NCI-H1048 (cell line): ENCODE measurements around the gene CNTROB.

Source experiments
- DNase-seq: peaks from one replicate; lab custom pipeline; 2025; lab: John Stamatoyannopoulos, UW

The CNTROB gene, protein sequence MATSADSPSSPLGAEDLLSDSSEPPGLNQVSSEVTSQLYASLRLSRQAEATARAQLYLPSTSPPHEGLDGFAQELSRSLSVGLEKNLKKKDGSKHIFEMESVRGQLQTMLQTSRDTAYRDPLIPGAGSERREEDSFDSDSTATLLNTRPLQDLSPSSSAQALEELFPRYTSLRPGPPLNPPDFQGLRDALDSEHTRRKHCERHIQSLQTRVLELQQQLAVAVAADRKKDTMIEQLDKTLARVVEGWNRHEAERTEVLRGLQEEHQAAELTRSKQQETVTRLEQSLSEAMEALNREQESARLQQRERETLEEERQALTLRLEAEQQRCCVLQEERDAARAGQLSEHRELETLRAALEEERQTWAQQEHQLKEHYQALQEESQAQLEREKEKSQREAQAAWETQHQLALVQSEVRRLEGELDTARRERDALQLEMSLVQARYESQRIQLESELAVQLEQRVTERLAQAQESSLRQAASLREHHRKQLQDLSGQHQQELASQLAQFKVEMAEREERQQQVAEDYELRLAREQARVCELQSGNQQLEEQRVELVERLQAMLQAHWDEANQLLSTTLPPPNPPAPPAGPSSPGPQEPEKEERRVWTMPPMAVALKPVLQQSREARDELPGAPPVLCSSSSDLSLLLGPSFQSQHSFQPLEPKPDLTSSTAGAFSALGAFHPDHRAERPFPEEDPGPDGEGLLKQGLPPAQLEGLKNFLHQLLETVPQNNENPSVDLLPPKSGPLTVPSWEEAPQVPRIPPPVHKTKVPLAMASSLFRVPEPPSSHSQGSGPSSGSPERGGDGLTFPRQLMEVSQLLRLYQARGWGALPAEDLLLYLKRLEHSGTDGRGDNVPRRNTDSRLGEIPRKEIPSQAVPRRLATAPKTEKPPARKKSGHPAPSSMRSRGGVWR

DNA sequence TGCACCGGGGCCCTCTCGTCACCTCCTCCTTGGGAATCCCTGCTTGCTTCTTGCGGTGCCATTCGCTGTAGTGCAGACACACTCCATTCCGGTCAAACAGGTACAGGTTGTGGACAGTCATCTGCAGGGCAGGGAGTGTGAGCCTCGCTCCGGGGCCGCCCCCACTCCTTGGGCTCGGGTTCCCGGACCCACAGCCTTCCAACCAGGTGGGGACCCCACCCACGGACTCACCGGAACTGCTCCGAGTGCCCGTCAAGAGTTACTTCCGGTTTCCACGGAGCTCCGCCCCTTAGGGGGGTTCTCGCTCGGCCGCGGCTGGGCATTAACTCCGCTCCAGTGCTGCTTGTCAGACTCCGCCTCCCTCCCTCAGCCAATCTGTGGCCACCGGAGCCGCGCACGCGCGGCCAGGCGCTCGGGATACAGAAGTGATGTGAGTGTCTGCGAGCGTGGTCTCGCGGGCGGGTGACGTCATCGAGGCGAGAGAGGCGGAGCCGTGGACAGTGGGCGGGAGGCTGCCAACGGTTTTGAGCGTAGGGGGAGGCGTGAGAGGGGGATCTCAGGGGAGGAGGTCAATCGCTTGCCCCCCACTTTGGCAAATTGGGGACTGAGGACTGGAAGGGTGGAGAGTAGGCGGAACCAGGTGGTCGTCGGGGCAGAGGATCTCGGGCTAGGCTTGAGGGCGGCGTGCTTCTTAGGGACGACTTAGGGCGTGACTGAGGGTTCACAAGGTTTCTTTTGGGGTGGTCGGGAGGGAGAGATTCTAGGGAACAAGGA is at the start of gene CNTROB, which contains the start of gene TRAPPC1:
CNTROB (plus strand) TSS at position 498 of the 774 bp plus-strand sequence. CDS start 874 bp downstream, outside the sequence.
TRAPPC1 (minus strand) TSS at position 238 of the 774 bp plus-strand sequence; CDS start at position 121, 117 bp downstream.
- DNase-seq = peak; percentile 97

GRCh38 chr17:7882629-7883028 is 49.4 kb upstream of the CNTROB start:
- no peak for DNase-seq

- no peak for DNase-seq
These were observed 48.1 kb upstream of the CNTROB start for GRCh38 chr17:7883781-7884386.

GRCh38 chr17:7884581-7885366 is 47.2 kb upstream of the CNTROB start:
- no peak for DNase-seq

- no peak for DNase-seq
These were observed 46.4 kb upstream of the CNTROB start for GRCh38 chr17:7885367-7886226.

GRCh38 chr17:7886227-7887037 is 45.6 kb upstream of the CNTROB start:
- no peak for DNase-seq

GRCh38 chr17:7887038-7887481 is 44.9 kb upstream of the CNTROB start:
- peak; percentile 65 for DNase-seq

DNA sequence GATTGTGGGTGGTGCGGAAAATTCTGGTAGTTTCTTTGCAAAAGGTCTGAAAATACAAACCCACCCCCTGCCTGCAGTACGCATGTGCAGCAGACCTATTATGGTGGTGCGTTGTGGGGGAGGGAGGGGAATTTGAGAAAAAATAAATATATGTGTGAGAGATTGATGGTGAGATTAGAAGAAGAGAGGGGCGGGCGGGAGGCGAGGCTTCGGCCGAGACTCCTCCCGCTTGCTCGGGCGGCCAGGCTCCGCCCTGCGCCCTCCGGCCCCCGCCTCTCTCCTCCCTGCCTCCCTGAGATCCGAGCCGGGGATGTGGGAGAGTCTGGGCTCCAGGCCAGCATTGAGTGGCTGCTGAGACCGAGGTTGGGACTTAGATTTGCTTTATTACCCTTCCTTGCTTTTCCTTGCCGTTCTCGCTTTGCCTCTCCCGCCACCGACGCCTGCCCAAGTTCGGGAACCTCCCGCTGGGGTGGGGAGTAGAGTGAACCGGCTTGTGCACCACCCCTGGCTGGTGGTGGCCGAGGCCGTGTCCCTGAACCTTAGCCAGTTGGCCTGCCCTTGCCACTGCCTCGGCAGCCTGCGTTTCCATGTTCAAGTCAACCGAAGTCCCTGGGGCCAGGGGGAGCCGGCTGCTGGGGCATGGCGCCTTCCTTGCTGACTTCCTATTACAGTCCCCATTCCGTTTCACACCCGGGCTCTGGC is 44.4 kb upstream of the CNTROB start:
- DNase-seq = peak; percentile 85

DNA sequence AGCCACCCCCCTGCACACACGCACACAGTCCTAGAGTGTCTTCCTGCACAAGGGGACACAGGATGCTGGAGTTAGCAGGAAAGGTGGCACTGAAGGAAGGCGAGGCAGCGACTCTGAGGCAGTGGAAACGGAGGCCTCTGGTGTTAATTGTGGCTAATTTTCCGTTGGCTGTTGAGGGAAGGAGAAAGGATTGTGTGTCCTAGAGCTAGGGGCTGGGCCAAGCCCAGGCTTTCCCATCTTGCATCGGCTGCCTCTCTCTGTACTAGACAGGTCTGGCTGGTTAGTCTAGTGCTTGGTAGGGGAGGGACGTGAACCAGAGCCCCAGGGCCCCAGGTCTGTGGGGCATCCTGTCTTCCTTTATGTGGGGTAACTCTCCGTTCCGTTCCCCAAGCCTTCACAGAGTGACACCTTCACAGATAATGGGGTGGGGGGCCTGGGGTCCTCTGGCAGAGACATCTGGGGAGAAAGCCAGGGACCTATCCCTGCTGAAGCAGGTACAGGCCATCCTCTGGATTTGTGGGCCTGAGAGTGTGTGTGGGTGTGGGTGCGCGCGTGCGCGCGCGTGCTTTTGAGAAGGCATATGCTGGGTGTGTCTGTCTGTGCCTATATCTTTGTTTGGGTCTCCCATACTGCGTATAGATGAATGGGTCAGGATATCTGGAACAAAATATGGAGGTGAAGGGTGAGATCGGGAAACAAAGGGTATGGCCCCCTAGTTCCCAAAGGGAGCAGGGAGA is 43.7 kb upstream of the CNTROB start, which contains the start of gene CHD3:
CHD3 (plus strand) TSS at position 606 of the 737 bp plus-strand sequence. CDS start 212 bp downstream, outside the sequence.
- DNase-seq = no peak

- no peak for DNase-seq
These were observed 42.6 kb upstream of the CNTROB start for GRCh38 chr17:7889166-7889955.

GRCh38 chr17:7893187-7893880 is 38.7 kb upstream of the CNTROB start:
- DNase-seq = no peak

DNA sequence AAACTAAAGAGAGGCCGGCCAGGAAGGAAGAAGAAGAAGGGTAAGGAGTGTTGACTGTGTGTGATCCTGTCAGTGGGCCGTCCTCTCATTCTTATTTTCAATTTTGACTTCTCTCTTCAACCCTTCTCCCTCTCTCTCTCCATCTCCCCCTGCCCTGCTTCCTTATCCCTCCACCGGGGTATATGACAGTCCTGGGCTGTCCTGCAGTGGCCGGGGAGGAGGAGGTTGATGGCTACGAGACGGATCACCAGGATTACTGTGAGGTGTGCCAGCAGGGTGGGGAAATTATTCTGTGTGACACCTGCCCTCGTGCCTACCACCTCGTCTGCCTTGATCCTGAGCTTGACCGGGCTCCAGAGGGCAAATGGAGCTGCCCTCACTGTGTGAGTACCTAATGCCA is 37.8 kb upstream of the CNTROB start:
- no peak for DNase-seq

DNA sequence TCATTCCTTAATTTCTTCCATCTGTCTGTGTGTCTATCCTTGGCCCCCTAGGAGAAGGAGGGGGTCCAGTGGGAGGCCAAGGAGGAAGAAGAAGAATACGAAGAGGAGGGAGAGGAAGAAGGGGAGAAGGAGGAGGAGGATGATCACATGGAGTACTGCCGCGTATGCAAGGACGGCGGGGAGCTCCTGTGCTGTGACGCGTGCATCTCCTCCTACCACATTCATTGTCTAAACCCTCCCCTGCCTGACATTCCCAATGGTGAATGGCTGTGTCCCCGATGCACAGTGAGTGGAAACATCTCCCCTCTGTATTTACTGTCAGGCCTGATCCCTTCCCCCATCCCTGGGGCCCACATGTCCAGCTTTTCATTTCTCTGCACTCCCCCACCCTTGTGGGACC is 37.1 kb upstream of the CNTROB start:
- DNase-seq = no peak

GRCh38 chr17:7897090-7897489 is 34.9 kb upstream of the CNTROB start:
- no peak for DNase-seq

- no peak for DNase-seq
These were observed 34.2 kb upstream of the CNTROB start for GRCh38 chr17:7897773-7898172.
